Right lobe of liver (tissue), 4 donors: ENCODE measurements around the gene PBXIP1.

Experiments used
- CTCF ChIP-seq, 4 donors: fragments of 200-600 bp in 3 of 4; fragments of 450-650 bp in 1 of 4; IDR thresholded peaks; one replicate each; pipeline versions ENCODE4 v1.5.1 to v1.8.0; 2016 to 2022; ENCODE audit warnings: antibody characterized with exemption in 4 of 4, mild to moderate bottlenecking in 2 of 4
- POLR2A ChIP-seq: fragments of 450-650 bp; IDR thresholded peaks from one replicate; pipeline ENCODE4 v1.6.1; 2017; ENCODE audit warnings: antibody characterized with exemption, mild to moderate bottlenecking
- donor health status: DM: no; HTN: no; CAD: no.
- donor health status: DM: no; HTN: no; CAD: no.
- donor health status: DM: no; HTN: yes; CAD: no.

- no peak for TF ChIP-seq CTCF (IDR thresholded peaks at IDR 0.05)
- no peak for TF ChIP-seq POLR2A
Measured at GRCh38 chr1:154911691-154912550, 44.0 kb downstream of the PBXIP1 start.
